ENCODE results near the gene GPD1L. TPM values are rescaled to one million over a fixed set of nuclear protein-coding genes. Genes with fewer than 3 reads are reported as not detected.
A peak's percentile ranks its signal among the peaks of the same experiment; 100 is the strongest.
"Not testable (repeated sequence)": the region's sequence is repeated elsewhere in the genome, so short reads cannot be mapped to it uniquely, and the experiment has no call there.

The GPD1L gene
- total RNA-seq, 3 donors from 2014 or later: 13.3 to 13.8 (median 13.8) TPM

DNA sequence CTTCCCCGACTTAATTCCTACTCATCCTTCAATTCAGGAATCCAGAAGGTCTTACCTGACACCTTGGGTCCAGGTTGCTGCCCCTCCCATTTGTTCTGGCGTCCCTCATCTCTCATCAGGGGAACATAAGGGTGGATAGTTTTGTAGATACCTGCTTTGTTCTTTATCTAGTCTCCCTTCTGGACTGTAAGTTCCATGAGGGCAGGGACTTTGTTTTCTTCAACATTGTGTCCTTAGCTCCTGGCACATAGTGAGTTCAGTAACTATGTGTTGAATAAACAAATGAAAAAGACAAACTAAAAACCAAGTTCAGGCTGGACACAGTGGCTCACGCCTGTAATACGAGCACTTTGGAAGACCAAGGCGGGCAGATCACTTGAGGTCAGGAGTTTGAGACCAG, 13.2 kb upstream of the GPD1L start:
- ATAC-seq: no peak
- Mint-ChIP-seq H3K4me1 (ENCODE audit: low read depth) (peaks cover 10% of the 10 kb centered on the region), H3K27me3 (ENCODE audit: low read depth) (peaks cover 3% of the 10 kb centered on the region), H3K9me3 (peaks cover 8% of the 10 kb centered on the region), H3K4me3 (no peak overlapping the region), H3K36me3 (ENCODE audit: insufficient read depth) (no peaks in the 10 kb centered on the region)
- no peak for DNase-seq

DNA sequence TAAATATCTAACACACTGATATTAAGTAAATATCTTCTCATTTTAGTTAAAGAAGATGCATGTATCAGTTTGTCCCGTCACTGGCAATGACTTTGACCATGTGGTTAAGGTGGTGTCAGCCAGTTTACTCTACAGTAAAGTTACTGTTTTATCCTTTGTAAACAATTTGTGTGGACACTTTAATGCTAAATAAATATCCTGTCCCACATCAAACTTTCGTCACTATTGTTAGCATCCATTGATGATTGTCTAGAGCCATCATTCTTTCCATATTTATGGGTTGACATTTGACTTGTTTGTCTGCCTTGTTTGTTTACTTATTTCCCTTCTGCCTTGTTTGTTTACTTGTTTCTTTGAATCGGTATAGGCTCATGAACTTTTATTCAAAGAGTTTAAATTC, 11.0 kb upstream of the GPD1L start:
- DNase-seq (no peak), ATAC-seq (no peak)
- no peak overlapping the region for H3K4me3 Mint-ChIP-seq
- no peaks in the 10 kb centered on the region for H3K36me3 Mint-ChIP-seq (ENCODE audit: insufficient read depth)
- no peaks in the 10 kb centered on the region for H3K9me3 Mint-ChIP-seq
- peaks cover 10% of the 10 kb centered on the region for H3K4me1 Mint-ChIP-seq (ENCODE audit: low read depth)
- H3K27me3 Mint-ChIP-seq (ENCODE audit: low read depth): peaks cover 3% of the 10 kb centered on the region

DNA sequence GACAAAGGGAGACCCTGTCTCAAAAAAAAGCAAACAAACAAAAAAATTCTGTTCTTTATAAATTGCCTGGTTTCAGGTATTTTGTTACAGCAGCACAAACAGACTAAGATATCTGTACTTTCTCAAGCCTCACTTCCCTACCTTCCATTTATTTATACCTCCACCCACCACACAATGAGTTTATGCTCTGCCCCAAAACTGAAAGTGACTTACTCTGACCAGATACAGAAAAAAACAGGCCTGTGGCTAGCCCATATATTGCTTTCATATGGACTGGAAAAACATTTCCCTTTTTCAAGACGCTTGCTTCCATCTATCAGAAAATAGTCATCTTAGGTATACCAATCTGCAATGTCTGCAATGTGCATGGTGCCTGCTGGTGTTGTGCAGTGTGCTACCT, 8.7 kb upstream of the GPD1L start:
- ATAC-seq (no peak), DNase-seq (no peak)
- Mint-ChIP-seq H3K9me3 (peaks cover 5% of the 10 kb centered on the region), H3K36me3 (ENCODE audit: insufficient read depth) (no peaks in the 10 kb centered on the region), H3K27me3 (ENCODE audit: low read depth) (peaks cover 3% of the 10 kb centered on the region), H3K4me1 (ENCODE audit: low read depth) (no peaks in the 10 kb centered on the region), H3K4me3 (no peak overlapping the region)

DNA sequence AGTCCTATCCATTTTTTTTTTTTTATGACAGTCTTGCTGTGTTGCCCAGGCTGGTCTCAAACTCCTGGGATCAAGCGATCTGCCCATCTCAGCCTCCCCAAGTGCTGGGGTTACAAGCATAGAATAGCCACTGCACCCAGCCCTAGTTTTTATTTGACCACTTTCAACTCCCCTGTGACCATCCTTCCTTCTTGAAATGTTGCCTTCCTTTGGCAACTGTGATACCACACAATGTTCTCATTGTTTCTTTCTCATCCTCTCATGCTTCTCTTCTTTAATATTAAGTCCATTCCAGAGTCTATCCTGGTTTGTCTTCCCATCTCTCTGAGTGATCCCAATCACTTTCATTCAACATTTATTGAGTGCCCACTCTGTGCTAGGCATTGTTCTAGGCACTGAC, 7.9 kb upstream of the GPD1L start:
- Mint-ChIP-seq H3K4me3 (no peak overlapping the region), H3K9me3 (peaks cover 5% of the 10 kb centered on the region), H3K4me1 (ENCODE audit: low read depth) (no peaks in the 10 kb centered on the region), H3K36me3 (ENCODE audit: insufficient read depth) (no peaks in the 10 kb centered on the region), H3K27me3 (ENCODE audit: low read depth) (no peaks in the 10 kb centered on the region)
- ATAC-seq (no peak), DNase-seq (no peak)

DNA sequence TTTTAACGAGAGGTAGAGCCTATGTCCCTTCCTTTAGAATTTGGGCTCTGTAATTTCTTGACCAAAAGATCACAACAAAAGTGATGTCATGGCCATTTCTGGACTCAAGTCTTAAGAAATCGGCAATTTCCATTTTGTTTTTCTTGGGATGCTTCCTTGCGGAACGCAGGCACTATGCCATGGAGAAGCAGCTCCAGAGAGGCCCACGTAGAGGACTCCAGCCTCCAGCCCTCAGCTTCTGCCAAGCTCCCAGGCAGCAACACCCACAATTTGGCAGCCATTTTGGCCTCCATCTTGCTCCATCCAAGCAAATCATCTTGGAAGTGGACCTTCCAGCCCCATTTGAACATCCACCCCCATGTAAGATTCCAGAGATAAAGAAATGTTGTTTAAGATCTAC, 6.0 kb upstream of the GPD1L start:
- no peaks in the 10 kb centered on the region for H3K36me3 Mint-ChIP-seq (ENCODE audit: insufficient read depth)
- H3K9me3 Mint-ChIP-seq: peaks cover 5% of the 10 kb centered on the region

DNA sequence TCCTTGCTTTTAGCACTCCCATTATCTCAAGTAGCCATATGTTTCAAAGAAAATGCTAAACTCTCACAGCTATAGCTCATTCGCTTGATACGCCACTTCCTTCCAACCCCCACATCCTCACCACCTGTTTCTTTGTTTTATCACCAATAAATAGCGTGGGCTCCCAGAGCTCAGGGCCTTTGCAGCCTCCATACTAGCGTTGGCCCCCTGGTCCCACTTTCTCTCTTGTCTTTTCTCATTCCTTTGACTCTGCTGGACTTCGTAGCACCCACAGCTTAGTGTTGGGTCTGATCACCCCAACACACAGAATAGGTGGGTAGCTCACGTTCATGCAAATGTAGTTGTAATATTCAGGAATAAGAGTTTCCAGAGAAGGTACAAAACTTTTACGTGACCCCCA, 4.1 kb upstream of the GPD1L start:
- Mint-ChIP-seq H3K27me3 (ENCODE audit: low read depth) (no peaks in the 10 kb centered on the region), H3K4me1 (ENCODE audit: low read depth) (peaks cover 4% of the 10 kb centered on the region), H3K36me3 (ENCODE audit: insufficient read depth) (no peaks in the 10 kb centered on the region), H3K4me3 (no peak overlapping the region), H3K9me3 (peaks cover 5% of the 10 kb centered on the region)
- no peak for ATAC-seq
- no peak for DNase-seq

More for the DNA sequence above, 6.0 kb upstream of the GPD1L start:
- no peak overlapping the region for H3K4me3 Mint-ChIP-seq
- no peak for DNase-seq
- ATAC-seq: no peak
- H3K4me1 Mint-ChIP-seq (ENCODE audit: low read depth): no peaks in the 10 kb centered on the region
- no peaks in the 10 kb centered on the region for H3K27me3 Mint-ChIP-seq (ENCODE audit: low read depth)

DNA sequence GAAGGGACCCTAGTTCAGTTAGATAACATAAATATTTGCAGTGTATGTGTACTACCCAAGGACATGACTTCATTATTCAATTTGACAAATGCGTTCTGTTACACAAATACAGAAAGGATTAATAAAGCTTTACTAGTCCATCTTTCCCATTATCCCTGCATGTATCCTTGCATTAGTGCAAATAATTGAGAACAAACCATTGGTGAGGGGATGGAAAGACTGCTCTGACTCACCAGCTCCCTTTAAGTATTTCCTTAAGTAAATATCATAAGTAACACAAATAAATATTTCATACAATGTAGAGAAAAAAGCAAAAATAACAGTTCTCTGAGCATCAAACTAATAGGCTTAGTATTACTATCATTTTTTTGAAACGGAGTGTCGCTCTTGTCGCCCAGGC, 1.9 kb upstream of the GPD1L start:
- Mint-ChIP-seq H3K4me3 (no peak overlapping the region), H3K36me3 (ENCODE audit: insufficient read depth) (no peaks in the 10 kb centered on the region), H3K27me3 (ENCODE audit: low read depth) (no peaks in the 10 kb centered on the region), H3K9me3 (peaks cover 5% of the 10 kb centered on the region), H3K4me1 (ENCODE audit: low read depth) (peaks cover 18% of the 10 kb centered on the region)
- no peak for ATAC-seq
- no peak for DNase-seq

DNA sequence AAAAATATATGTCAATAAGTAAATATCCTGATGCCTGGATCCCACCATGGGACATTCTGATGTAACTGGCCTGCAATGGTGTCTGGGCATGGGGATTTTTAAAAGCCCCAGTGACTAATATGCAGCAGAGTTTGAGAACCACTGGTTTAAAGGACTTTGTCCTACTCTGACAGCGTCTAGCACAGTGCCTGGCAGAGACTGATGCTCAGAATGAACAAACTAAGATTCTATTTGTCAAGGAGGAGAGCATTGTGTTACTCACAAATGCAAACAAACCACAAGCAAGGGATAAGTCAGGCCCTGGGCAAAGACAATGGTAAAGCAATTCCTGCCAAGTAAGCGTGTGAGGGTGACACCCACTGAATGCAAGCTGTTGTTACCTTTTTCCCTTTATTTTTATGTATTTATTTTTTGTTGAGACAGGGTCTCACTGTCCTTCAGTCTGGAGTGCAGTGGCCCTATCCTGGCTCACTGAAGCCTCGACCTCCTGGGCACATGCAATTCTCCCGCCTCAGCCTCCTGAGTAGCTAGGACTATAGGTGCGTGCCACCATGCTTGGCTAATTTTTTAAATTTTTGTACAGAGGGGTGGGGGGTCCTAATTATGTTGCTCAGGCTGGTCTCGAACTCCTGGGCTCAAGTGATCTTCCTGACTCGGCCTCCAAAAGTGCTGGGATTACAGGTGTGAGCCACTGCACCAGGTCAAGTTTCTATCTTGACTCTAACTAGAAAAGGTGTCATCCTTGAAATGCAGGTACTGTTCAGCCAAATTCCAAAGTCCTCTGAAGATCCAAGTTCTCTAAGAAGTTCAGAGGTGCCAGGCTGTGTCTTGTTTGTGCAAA, 909 bp upstream of the GPD1L start:
- DNase-seq: no peak
- peaks cover 5% of the 10 kb centered on the region for H3K9me3 Mint-ChIP-seq
- ATAC-seq: no peak
- no peaks in the 10 kb centered on the region for H3K36me3 Mint-ChIP-seq (ENCODE audit: insufficient read depth)
- H3K27me3 Mint-ChIP-seq (ENCODE audit: low read depth): no peaks in the 10 kb centered on the region
- peaks cover 24% of the 10 kb centered on the region for H3K4me1 Mint-ChIP-seq (ENCODE audit: low read depth)
- peak overlapping the region; percentile 86 for H3K4me3 Mint-ChIP-seq

DNA sequence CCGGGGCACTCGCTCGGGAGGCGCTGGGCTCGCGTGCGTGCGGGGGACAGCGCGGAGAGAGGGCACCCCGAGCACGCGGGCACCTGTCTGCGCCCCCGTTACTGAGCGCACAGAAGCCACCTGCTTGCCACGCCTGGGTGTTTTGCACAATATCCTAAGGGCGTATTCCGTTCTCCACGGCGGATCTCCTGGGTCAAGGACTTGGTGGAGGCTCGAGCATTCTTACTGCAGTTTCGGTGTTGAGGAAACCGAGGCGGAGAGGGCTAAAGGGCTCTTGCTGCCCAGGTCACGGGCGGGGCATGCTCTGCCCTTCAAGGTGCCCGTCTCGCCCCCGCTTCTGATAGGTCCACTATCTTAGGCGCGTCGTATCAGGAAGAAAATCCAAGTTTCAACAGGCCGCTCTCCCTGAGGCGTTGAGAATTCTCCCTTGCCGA, 526 bp downstream of the GPD1L start:
- ATAC-seq (no peak), DNase-seq (no peak)
- H3K9me3 Mint-ChIP-seq: peaks cover 1% of the 10 kb centered on the region
- no peaks in the 10 kb centered on the region for H3K36me3 Mint-ChIP-seq (ENCODE audit: insufficient read depth)
- peaks cover 29% of the 10 kb centered on the region for H3K4me1 Mint-ChIP-seq (ENCODE audit: low read depth)
- no peaks in the 10 kb centered on the region for H3K27me3 Mint-ChIP-seq (ENCODE audit: low read depth)
- H3K4me3 Mint-ChIP-seq: peak overlapping the region; percentile 86

DNA sequence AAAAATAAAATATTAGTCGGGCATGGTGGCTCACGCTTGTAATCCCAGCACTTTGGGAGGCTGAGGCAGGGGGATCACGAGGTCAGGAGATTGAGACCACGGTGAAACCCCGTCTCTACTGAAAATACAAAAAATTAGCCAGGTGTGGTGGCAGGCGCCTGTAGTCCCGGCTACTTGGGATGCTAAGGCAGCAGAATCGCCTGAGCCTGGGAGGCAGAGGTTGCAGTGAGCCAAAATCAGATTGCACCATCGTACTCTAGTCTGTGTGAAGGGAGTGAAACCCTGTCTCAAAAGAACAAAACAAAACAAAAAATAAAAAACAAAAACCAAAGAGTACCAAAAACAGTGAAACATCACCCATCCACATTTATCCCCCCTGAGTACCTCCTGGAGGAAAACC, 1.8 kb downstream of the GPD1L start:
- peaks cover 34% of the 10 kb centered on the region for H3K4me1 Mint-ChIP-seq (ENCODE audit: low read depth)
- H3K4me3 Mint-ChIP-seq; H3K27me3 Mint-ChIP-seq (ENCODE audit: low read depth): not testable (repeated sequence)

DNA sequence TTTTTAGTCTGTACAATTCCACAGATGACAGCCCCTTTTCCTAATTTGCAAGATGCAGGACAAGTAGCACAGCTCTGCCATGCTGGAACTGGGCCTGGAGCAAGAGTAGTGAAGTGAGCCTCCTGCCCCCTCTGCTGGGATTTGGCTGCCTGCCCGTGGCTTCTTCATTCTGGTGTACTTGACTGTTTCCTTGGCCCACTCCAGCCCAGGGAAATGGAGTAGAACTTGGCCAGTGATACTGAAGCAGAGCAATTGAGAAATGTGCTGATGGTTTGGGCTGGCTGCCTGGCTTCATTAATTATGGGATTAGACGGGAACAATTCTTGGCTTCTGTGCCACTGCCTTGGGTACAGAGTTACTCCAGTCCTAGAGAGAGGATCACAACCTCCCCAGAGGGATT, 2.8 kb downstream of the GPD1L start:
- Mint-ChIP-seq H3K36me3 (ENCODE audit: insufficient read depth) (no peaks in the 10 kb centered on the region), H3K4me1 (ENCODE audit: low read depth) (peaks cover 45% of the 10 kb centered on the region), H3K9me3 (no peaks in the 10 kb centered on the region), H3K27me3 (ENCODE audit: low read depth) (no peaks in the 10 kb centered on the region), H3K4me3 (no peak overlapping the region)
- DNase-seq (no peak), ATAC-seq (no peak)

More for the DNA sequence above, 1.8 kb downstream of the GPD1L start:
- not testable (repeated sequence) for ATAC-seq; H3K36me3 Mint-ChIP-seq (ENCODE audit: insufficient read depth); DNase-seq; H3K9me3 Mint-ChIP-seq

DNA sequence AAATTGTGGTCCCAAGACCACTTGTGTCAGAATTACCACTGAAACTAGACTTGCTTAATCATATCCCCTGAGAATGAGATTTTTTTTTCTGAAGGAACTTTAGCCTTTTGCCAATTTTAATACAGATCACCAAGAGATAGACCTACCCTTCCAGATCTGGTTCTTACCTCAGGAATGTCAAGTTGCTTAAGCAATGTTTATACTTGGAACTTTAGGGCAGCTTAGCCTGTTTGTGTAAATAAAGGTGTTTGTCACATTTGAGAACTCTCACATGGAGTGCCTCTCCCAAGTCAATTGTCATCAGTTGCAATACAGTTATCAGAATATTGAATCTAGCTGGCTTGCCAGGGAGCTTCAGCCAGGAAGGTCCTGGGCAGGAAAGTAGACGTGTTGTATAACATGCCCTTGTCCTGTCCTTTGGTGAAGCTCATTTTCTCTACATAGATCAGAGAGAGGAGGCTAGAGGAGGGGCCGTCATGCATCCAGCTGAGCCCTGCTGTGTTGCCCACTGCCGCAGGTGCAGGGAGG, 3.9 kb downstream of the GPD1L start:
- H3K36me3 Mint-ChIP-seq (ENCODE audit: insufficient read depth): no peaks in the 10 kb centered on the region
- peaks cover 55% of the 10 kb centered on the region for H3K4me1 Mint-ChIP-seq (ENCODE audit: low read depth)
- ATAC-seq (no peak), DNase-seq (no peak)
- H3K9me3 Mint-ChIP-seq: no peaks in the 10 kb centered on the region
- H3K4me3 Mint-ChIP-seq: no peak overlapping the region
- H3K27me3 Mint-ChIP-seq (ENCODE audit: low read depth): no peaks in the 10 kb centered on the region

DNA sequence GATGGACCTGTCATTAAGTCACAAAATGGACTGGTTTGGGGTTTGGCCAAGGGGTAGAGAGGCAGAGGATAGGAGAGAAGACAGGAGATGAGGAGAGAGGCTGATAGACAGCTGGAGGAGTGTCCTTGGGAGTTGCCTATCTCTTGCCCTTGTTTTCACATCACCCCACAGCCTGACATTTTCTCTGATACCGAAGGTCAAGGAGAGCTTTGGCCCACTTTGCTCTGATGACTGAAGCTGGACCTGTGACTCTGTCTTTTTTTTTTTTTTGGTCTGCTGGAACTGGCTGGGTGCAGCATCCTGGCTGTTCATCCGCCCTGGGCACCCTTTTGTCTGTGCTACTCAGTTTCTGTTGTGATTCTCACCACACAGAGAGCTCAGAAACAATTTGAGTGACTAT, 5.1 kb downstream of the GPD1L start:
- H3K27me3 Mint-ChIP-seq (ENCODE audit: low read depth): no peaks in the 10 kb centered on the region
- no peak for DNase-seq
- peaks cover 60% of the 10 kb centered on the region for H3K4me1 Mint-ChIP-seq (ENCODE audit: low read depth)
- no peak for ATAC-seq
- no peaks in the 10 kb centered on the region for H3K36me3 Mint-ChIP-seq (ENCODE audit: insufficient read depth)
- H3K4me3 Mint-ChIP-seq: no peak overlapping the region
- no peaks in the 10 kb centered on the region for H3K9me3 Mint-ChIP-seq

DNA sequence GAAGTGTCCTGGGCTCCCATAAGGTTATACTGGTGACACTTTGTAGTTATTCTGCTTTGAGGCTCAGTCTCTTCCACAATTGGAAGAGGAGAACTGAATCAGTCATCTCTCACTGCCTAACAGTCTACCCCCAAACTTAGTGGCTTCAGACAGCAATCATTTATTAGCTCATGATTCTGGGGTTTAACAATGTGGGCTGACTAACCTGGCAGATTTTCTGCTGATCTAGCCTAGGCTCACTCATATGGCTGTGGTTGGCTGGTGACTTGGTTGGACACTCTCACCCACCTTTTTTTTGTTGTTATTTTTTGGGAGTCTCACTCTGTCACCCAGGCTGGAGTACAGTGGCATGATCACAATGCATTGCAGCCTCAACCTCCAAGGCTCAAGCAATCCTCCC, 7.1 kb downstream of the GPD1L start:
- DNase-seq (no peak), ATAC-seq (peak in 1 of 2 donors; percentile 14)
- Mint-ChIP-seq H3K27me3 (ENCODE audit: low read depth) (no peaks in the 10 kb centered on the region), H3K36me3 (ENCODE audit: insufficient read depth) (no peaks in the 10 kb centered on the region), H3K4me1 (ENCODE audit: low read depth) (peaks cover 53% of the 10 kb centered on the region), H3K4me3 (no peak overlapping the region), H3K9me3 (no peaks in the 10 kb centered on the region)

DNA sequence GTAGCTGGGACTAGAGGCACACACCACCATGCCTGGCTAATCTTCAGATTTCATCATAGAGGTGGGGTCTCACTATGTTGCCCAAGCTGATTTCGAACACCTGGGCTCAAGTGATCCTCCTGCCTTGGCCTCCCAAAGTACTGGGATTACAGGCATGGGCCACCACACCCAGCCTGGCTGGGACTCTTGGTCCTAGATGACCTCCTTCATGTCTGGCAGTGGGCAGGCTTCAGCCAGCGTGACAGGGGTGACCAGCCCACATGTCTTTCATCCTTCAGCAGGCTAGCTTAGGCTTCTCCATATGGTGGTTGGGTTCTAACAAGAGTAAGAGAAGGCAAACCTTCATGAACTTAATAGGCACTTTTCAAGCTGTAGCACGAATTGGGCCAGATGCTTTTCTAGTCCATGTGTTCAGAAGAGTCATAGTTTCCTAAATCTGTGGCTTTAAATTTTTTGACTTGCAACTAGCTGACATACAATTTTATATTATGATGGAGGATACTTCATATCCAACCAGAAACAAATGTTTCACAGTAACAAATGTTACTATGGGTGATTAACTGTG, 7.6 kb downstream of the GPD1L start:
- no peaks in the 10 kb centered on the region for H3K27me3 Mint-ChIP-seq (ENCODE audit: low read depth)
- H3K4me1 Mint-ChIP-seq (ENCODE audit: low read depth): peaks cover 57% of the 10 kb centered on the region
- peak overlapping the region; percentile 81 for H3K4me3 Mint-ChIP-seq
- no peak for DNase-seq
- no peaks in the 10 kb centered on the region for H3K9me3 Mint-ChIP-seq
- no peaks in the 10 kb centered on the region for H3K36me3 Mint-ChIP-seq (ENCODE audit: insufficient read depth)
- ATAC-seq: no peak

All from activated T-cell treated with anti-CD3 and anti-CD28 coated beads, Interleukin-2, amount 50 U/mL, for 4 hours (primary cell).